Endometrial microvascular endothelial cells (primary cell): ENCODE data around the gene SPRY4. TPM values are rescaled to one million over a fixed set of nuclear protein-coding genes. Genes with fewer than 3 reads are reported as not detected.
"Not testable (repeated sequence)": the region's sequence is repeated elsewhere in the genome, so short reads cannot be mapped to it uniquely, and the experiment has no call there.

Source experiments
- in situ Hi-C: cut with HindIII; loops from 2 replicates; pipeline ENCODE4 v1.10.0; 2017; ENCODE audit warnings: low sequenced_read_pairs, low pct_unique_long_range_greater_than_20kb; ENCODE audit errors: inconsistent ontology term
- total RNA-seq: library from RNA; depleted of rRNA; stranded (reverse); fragments of >200 nt; gene quantifications from one replicate; pipeline ENCODE4 v1.2.3, GENCODE V29; 2015; ENCODE audit errors: inconsistent ontology term

SPRY4 gene
- total RNA-seq, 1 donor from 2014 or later: 19.8 TPM

DNA sequence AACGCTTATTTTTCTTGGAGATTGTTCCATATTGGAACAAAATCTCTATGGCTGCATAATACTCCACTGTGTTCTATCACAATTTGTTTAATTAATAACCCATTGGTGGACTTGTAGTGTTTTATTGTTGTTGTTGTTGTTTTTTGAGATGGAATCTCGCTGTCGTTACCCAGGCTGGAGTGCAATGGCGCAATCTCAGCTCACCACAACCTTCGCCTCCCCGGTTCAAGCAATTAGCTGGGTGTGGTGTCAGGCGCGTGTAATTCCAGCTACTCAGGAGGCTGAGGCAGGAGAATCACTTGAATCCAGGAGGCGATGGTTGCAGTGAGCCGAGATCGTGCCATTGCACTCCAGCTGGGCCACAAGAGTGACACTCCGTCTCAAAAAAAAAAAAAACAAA is 38.7 kb downstream of the SPRY4 start:
- in situ Hi-C loops: no loop called here

DNA sequence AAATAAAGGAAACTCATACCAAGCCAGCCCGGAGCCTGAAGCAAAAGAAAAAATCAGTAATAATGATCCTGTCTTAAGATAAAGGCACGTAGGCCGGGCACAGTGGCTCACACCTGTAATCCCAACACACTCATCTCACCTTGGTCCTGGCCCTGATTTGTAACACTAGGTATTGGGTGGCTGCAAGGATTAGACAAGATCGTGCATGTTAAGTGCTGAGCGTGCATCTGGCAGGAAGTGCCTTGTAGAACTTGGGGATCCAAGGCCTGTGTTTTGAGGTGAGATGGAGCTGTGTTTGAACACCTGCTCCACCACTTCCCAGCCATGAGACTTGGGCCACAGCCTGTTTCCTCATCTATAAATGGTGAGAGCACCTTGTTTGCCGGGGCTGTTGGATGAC is 41.5 kb downstream of the SPRY4 start:
- in situ Hi-C loops: no loop called here

DNA sequence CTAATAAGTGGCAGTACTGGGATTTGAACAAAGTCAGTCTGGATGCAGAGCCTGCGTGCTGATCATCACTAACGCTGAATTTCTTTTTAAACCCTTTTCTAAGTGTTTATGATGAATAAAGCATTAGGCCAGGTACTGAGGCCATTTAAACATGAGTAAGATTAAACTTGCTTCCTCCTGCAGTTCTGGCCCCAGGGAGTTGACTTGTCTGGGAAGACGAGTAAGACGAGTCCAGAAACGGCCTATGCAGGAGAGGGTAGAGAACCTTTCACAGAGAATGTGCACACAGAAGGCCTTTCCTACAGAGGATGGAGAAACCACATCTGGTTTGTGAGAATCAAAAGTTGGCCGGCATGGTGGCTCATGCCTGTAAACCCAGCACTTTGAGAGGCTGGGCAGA is 42.9 kb downstream of the SPRY4 start:
- in situ Hi-C loops: no loop called here

DNA sequence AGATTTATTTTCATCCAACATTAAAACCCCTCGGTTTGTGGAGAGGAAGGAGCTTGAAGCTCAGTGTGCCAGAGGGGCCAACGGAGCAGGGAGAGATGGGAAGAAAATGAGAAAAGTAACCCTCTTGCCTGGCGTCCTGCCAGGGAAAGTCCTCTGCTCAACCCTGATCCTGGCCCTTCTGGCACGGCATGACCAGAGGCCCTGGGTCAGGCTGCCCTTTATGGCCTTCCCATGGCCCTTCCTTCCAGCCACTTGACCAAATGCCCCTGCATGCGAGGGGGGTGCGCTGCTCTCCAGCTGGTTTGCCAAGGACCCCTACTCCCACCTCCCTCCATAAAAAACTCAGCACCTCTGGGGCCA is 43.8 kb downstream of the SPRY4 start:
- in situ Hi-C loops: no loop called here

DNA sequence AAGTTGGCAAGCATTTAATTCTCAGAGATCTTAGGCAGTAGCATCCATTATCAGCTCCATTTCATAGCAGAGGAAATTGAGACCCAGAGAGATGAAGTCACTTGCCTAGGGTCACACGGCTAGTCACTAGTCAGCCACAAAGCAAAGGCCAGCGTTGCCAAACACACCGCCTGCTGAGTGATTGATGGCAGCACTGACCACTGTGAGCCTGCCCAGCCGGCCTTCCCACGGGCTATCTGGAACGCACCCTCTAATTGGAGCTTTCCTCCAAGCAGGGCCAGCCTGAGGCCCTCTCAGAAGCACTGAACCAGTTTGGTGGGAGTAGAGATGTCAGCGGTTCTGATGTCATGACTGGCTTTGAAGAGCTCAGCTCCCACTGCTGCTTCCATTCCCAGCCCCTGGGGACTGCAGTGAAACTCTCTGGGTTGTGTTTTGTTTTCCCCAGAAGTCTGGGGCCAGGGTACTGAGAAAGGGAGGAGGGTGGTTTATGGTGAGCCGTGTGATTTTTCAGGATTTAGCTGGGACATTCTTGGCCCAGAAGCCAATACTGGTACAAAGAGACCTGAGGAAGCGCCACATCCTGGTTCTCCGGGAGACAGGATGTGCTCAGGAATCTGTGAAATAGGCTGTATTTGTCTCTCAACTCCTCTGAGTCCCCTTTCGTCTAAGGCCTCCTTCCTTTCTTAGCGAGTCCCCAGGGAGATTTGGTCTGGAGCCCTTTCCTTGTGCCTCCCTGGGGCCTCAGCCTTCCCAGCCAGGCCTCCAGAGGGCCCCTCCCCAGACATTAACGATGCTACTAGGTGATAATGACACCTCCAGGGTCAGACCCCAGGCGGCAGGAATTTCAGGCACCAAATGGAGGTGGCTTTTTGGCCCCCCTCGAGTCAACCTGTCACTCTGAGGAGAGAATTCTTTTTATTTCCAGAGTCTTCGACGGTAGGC is 44.5 kb downstream of the SPRY4 start:
- in situ Hi-C loops: no loop called here

DNA sequence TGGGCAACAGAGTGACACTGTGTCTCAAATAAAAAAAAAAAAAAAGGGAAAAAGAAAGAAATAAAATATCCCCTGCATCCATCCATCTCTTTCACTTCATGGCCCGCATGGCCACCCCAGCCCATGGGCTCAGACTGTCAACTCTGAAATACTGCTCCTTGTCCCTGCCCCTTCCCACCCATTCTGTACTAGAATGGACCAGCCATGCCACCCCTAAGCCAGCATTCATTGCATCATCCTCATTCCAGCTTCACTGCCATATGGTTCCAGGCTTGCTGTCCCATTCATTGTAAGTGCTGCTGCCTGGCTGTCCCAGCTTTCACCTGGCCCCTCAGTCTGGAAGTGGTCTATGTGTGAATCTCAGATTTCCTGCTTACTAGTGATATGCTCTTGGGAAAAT is 46.2 kb downstream of the SPRY4 start:
- in situ Hi-C loops: no loop called here

DNA sequence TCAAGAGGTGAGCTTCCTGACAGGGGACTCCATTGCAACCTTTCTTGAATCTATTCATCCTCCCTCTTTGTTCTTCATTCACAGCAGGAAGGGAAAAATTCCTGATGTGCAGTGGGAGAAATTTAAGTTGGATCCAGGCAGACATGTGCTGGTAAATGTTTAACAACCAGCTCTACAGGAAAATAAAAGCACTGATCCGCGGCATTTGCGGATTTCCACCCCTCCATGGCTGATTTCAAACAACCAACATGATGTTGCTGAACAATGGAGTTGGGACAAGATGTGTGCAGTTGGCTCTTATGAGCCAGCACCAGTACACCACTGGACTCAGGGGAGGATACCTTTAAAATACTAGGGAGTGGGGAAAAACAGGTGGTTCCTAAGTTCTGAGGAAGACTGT is 47.0 kb downstream of the SPRY4 start:
- in situ Hi-C loops: no loop called here

DNA sequence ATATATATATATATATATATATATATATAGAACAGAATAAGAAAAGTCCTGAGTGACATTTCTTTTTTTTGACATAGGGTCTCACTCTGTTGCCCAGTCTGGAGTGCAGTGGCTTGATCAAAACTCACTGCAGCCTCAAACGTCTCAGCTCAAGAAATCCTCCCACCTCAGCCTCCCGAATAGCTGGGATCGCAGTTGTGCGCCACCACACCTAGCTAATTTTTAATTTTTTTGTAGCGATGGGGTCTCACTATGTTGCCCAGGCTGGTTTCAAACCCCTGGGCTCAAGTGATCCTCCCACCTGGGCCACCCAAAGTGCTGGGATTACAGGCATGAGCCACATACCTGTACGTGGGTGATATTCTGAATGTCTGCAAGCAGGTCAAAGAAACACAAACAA is 48.3 kb downstream of the SPRY4 start:
- in situ Hi-C loops: no loop called here

DNA sequence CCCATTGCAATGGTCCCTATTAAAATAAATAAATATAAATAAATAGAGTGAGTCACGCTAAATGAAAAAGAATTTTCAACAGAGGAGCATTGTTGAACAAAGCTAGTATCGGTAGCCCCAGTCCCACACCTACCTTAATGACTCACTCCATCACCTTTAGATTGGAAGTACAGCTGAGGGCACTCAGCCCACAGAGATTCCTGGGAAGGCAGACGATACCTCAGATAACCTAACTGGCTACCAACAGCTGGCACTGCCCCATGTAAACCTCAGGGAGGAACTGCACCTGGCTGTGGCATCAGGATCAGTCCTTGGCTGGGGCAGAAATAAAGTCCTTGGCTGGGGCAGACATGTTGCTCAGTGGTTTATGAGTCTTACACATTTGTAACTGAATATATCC is 49.3 kb downstream of the SPRY4 start:
- in situ Hi-C loops: no loop called here

DNA sequence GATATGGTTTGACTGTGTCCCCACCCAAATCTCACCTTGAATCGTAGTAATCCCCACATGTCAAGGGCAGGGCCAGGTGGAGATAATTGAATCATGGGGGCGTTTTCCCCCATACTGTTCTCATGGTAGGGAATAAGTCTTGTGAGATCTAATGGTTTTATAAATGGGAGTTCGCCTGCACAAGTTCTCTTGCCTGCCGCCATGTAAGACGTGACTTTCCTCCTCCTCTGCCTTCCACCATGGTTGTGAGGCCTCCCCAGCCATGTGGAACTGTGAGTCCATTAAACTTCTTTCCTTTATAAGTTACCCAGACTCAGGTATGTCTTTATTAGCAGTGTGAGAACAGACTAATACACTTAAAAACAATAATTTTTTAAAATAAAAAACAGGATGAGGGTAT is 52.2 kb downstream of the SPRY4 start:
- in situ Hi-C loops: not testable (repeated sequence)

DNA sequence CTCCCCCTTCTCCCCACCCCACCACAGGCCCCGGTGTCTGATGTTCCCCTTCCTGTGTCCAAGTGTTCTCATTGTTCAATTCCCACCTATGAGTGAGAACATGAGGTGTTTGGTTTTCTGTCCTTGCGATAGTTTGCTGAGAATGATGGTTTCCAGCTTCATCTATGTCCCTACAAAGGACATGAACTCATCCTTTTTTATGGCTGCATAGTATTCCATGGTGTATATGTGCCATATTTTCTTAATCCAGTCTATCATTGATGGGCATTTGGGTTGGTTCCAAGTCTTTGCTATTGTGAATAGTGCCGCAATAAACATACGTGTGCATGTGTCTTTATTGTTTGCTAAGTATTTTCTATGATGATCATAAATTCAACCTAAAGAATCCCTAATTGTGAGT is 60.7 kb downstream of the SPRY4 start:
- in situ Hi-C loops: not testable (repeated sequence)

DNA sequence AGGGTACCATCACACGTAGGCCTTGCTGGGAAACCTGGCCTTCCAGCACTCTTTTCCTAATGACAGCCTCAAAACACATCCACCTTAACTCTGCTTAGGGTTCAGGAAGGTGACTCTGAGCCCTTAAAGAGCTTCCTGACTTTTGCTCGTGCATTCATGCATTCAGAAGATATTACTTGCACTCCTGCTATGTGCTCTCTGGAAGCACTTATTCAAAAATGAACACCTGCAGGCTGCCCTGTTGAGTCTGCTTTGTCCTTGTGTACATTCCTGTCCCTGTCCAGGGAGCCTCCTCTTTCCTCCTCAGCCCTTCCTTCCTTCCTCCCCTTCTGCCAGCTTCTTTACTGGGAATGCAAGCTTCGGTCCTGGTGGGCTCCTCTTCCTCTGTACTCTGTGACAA is 61.5 kb downstream of the SPRY4 start:
- in situ Hi-C loops: no loop called here

DNA sequence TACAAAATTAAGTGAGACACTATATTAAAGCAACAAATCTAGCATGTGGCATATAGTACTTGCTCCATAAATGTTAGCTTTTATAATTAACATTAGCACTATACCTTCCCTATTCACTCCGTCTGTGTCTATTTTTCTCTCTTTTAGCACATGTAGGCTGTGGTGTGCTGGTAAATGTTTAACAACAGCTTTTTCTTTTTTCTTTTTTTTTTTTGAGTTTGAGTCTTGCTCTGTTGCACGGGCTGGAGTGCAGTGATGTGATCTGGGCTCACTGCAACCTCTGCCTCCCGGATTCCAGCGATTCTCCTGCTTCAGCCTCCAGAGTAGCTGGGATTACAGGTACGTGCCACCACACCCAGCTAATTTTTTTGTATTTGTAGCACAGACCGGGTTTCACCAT is 62.1 kb downstream of the SPRY4 start:
- in situ Hi-C loops: no loop called here

Other genes starting within 250 kb of the SPRY4 start
- gene NDFIP1, start 216.2 kb downstream of the SPRY4 start, total RNA-seq: 62.1 TPM